ENCODE measurements around the gene SLC9A6.

SLC9A6 gene

GRCh38 chrX:136021903-136022302, 36.7 kb downstream of the SLC9A6 start:
- FAIRE-seq = no peak
- TF ChIP-seq POLR2AphosphoS5 (IDR thresholded peaks at IDR 0.05; ENCODE audit: low read depth, low read length) (no peak), TAF1 (IDR thresholded peaks at IDR 0.05; ENCODE audit: low read depth, low read length) (no peak), SPI1 (IDR thresholded peaks at IDR 0.05; ENCODE audit: low read depth, low read length) (no peak), POU2F2 (IDR thresholded peaks at IDR 0.05; ENCODE audit: low read depth, low read length) (no peak)
- no peak for DNase-seq (ENCODE audit: insufficient read length, low spot score)

DNA sequence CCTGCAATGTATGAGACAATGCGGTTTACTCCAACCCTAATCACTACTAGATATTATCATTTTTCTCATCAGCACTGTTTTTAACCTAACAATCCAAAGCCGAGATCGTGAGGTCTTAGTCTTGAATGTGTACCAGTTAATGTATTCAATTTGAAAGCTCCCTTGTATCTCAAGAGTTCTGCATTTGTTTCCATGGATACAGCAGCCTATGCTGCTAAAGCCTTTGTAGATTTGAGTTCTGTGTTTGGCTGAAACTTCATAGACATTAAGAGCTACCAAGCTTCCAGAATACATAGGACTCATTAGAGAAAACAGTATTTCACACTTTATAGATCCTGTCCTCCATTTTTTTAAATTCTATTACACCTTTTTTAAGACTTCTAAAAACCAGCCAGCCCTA, 39.9 kb downstream of the SLC9A6 start:
- FAIRE-seq = no peak
- TF ChIP-seq PAX5 (IDR thresholded peaks at IDR 0.05; ENCODE audit: insufficient read depth, low read length, severe bottlenecking) (no peak), POU2F2 (IDR thresholded peaks at IDR 0.05; ENCODE audit: low read depth, low read length) (no peak), POLR2AphosphoS5 (IDR thresholded peaks at IDR 0.05; ENCODE audit: low read depth, low read length) (no peak), POLR2A (IDR thresholded peaks at IDR 0.05; ENCODE audit: low read depth, low read length) (no peak), SPI1 (IDR thresholded peaks at IDR 0.05; ENCODE audit: low read depth, low read length) (no peak), TAF1 (IDR thresholded peaks at IDR 0.05; ENCODE audit: low read depth, low read length) (no peak)

DNA sequence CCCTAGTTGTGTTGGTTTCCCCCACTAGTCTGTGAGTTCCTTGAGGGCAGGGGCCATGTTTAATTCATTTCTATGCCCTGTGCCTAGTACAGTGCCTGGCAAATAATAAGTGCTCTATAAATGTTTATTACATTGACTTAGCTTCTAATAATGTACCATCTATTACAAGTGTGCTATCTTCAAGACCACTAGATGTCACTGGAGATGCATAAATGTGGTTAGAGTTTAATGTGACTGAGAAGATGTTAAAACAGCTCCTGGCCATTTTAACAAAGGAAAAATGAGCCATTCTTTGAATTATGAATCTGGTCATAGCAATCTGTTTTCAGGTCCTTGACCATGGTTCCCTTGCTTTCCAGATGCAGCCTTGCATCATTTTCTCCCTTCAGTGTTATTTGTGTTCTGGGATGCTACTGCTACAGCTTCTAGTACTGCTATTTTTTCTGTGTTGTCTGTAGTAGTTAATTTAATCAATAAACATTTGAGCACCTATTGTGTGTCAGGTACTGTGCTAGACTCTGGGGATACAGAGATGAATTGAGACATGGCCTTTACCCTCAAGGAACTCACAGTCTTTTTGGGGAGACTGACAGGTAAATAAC, 43.2 kb downstream of the SLC9A6 start:
- no peak for DNase-seq (ENCODE audit: insufficient read length, low spot score)
- no peak for TF ChIP-seq PAX5 (IDR thresholded peaks at IDR 0.05; ENCODE audit: insufficient read depth, low read length, severe bottlenecking)
- TF ChIP-seq POLR2AphosphoS5 (IDR thresholded peaks at IDR 0.05; ENCODE audit: low read depth, low read length) = no peak
- TF ChIP-seq SPI1 (IDR thresholded peaks at IDR 0.05; ENCODE audit: low read depth, low read length) = no peak
- TF ChIP-seq POU2F2 (IDR thresholded peaks at IDR 0.05; ENCODE audit: low read depth, low read length) = no peak
- no peak for TF ChIP-seq TAF1 (IDR thresholded peaks at IDR 0.05; ENCODE audit: low read depth, low read length)
- TF ChIP-seq POLR2A (IDR thresholded peaks at IDR 0.05; ENCODE audit: low read depth, low read length) = no peak
- FAIRE-seq = peak; percentile 84

More for the DNA sequence above, 39.9 kb downstream of the SLC9A6 start:
- no peak for DNase-seq (ENCODE audit: insufficient read length, low spot score)

DNA sequence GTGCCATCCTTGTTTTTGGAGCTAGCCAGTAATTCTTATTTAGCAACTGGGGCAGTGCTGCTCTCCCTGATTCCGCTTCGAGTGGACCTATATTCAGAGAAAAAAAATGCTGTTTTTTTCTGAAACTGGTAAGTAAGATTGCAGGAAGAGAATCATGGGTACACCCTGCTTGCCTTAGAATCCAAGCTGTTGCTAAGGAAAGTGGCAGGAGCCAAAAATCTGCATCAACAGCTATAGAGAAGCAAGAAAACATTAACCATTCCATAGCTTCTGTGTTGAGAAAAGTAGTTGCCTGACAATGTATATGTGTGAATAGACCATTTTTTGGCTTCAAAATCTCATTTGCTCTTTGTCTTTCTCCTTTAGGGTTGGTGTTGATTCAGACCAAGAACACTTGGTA, 44.5 kb downstream of the SLC9A6 start:
- FAIRE-seq (peak; percentile 57), DNase-seq (ENCODE audit: insufficient read length, low spot score) (no peak)
- TF ChIP-seq PAX5 (IDR thresholded peaks at IDR 0.05; ENCODE audit: insufficient read depth, low read length, severe bottlenecking) (no peak), POU2F2 (IDR thresholded peaks at IDR 0.05; ENCODE audit: low read depth, low read length) (no peak), TAF1 (IDR thresholded peaks at IDR 0.05; ENCODE audit: low read depth, low read length) (no peak), POLR2AphosphoS5 (IDR thresholded peaks at IDR 0.05; ENCODE audit: low read depth, low read length) (no peak), SPI1 (IDR thresholded peaks at IDR 0.05; ENCODE audit: low read depth, low read length) (no peak), POLR2A (IDR thresholded peaks at IDR 0.05; ENCODE audit: low read depth, low read length) (no peak)

DNA sequence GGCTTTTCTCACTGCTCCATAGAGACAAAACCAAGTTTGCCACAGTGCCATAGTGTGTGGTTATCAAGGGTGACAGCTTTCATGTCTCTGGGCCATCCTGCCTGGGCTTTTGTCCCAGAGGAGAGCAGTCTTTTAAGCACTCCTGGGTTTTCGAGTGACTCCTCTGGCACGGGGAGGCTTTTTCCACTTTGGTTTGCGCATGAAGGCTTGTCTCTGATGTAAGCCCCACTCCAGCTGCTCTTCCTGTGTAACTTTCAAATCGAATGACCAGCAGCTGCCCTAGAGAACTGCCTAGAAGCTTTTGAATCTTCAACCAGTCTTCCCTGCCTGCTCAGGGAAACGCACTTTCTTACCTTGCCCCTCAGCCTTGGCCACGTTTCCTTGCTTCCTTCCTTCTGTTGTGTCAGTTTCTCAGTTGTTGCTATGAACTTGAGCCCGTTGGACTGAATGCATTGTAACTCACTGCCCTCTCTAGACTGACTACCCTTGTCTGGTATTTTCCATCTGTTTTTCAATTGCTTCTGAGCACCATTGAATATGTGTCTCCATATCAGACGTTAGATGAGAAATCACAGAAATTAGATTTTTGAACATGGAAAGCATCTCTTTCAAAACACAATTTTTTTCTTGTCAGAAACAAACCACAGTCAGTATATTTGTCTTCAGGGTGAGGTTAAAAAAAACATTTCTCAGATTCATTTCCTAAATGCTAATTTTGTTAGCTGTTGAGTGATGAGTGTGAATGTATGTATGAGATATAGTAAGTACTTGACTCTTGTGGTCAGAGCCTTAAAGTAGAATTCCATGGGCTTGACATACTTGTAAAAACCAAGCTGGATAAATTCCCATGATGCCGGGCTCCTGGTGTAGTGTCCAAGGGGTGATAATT, 45.3 kb downstream of the SLC9A6 start:
- TF ChIP-seq SPI1 (IDR thresholded peaks at IDR 0.05; ENCODE audit: low read depth, low read length) (no peak), TAF1 (IDR thresholded peaks at IDR 0.05; ENCODE audit: low read depth, low read length) (no peak), POLR2A (IDR thresholded peaks at IDR 0.05; ENCODE audit: low read depth, low read length) (no peak), POLR2AphosphoS5 (IDR thresholded peaks at IDR 0.05; ENCODE audit: low read depth, low read length) (no peak), POU2F2 (IDR thresholded peaks at IDR 0.05; ENCODE audit: low read depth, low read length) (no peak), PAX5 (IDR thresholded peaks at IDR 0.05; ENCODE audit: insufficient read depth, low read length, severe bottlenecking) (no peak)
- FAIRE-seq (no peak), DNase-seq (ENCODE audit: insufficient read length, low spot score) (no peak)

GRCh38 chrX:136031626-136032025, 46.4 kb downstream of the SLC9A6 start:
- FAIRE-seq (no peak), DNase-seq (ENCODE audit: insufficient read length, low spot score) (no peak)
- TF ChIP-seq PAX5 (IDR thresholded peaks at IDR 0.05; ENCODE audit: insufficient read depth, low read length, severe bottlenecking) (no peak), TAF1 (IDR thresholded peaks at IDR 0.05; ENCODE audit: low read depth, low read length) (no peak), POU2F2 (IDR thresholded peaks at IDR 0.05; ENCODE audit: low read depth, low read length) (no peak), POLR2A (IDR thresholded peaks at IDR 0.05; ENCODE audit: low read depth, low read length) (no peak), POLR2AphosphoS5 (IDR thresholded peaks at IDR 0.05; ENCODE audit: low read depth, low read length) (no peak), SPI1 (IDR thresholded peaks at IDR 0.05; ENCODE audit: low read depth, low read length) (no peak)

DNA sequence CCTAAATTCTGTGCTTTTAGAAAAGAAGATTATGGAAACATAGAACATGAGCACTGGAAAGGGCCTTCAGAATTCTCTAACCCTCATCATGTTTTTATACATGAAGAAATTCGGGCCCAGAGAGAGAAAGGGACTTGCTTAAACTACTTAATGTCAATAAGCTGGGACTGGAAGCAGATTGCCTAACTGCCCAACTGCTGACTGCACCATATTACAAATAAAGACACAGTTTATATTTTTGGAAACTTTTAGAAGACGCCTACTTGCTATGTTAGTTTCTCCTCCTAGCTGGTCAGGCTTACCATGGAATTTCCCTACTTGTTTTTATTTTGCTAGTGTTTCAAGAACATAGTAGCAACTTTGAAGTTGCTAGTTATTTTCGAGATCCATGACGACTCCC, 47.1 kb downstream of the SLC9A6 start:
- no peak for TF ChIP-seq POU2F2 (IDR thresholded peaks at IDR 0.05; ENCODE audit: low read depth, low read length)
- no peak for TF ChIP-seq SPI1 (IDR thresholded peaks at IDR 0.05; ENCODE audit: low read depth, low read length)
- no peak for TF ChIP-seq TAF1 (IDR thresholded peaks at IDR 0.05; ENCODE audit: low read depth, low read length)
- TF ChIP-seq POLR2A (IDR thresholded peaks at IDR 0.05; ENCODE audit: low read depth, low read length) = no peak
- no peak for TF ChIP-seq POLR2AphosphoS5 (IDR thresholded peaks at IDR 0.05; ENCODE audit: low read depth, low read length)
- no peak for TF ChIP-seq PAX5 (IDR thresholded peaks at IDR 0.05; ENCODE audit: insufficient read depth, low read length, severe bottlenecking)
- no peak for FAIRE-seq
- DNase-seq (ENCODE audit: insufficient read length, low spot score) = no peak

GRCh38 chrX:136034668-136035067, 49.4 kb downstream of the SLC9A6 start:
- FAIRE-seq = no peak
- no peak for DNase-seq (ENCODE audit: insufficient read length, low spot score)
- TF ChIP-seq TAF1 (IDR thresholded peaks at IDR 0.05; ENCODE audit: low read depth, low read length) (no peak), POLR2A (IDR thresholded peaks at IDR 0.05; ENCODE audit: low read depth, low read length) (no peak), POLR2AphosphoS5 (IDR thresholded peaks at IDR 0.05; ENCODE audit: low read depth, low read length) (no peak), SPI1 (IDR thresholded peaks at IDR 0.05; ENCODE audit: low read depth, low read length) (no peak), PAX5 (IDR thresholded peaks at IDR 0.05; ENCODE audit: insufficient read depth, low read length, severe bottlenecking) (no peak), POU2F2 (IDR thresholded peaks at IDR 0.05; ENCODE audit: low read depth, low read length) (no peak)

- TF ChIP-seq POLR2A (IDR thresholded peaks at IDR 0.05; ENCODE audit: low read depth, low read length) = no peak
- no peak for TF ChIP-seq POLR2AphosphoS5 (IDR thresholded peaks at IDR 0.05; ENCODE audit: low read depth, low read length)
- no peak for TF ChIP-seq PAX5 (IDR thresholded peaks at IDR 0.05; ENCODE audit: insufficient read depth, low read length, severe bottlenecking)
- TF ChIP-seq POU2F2 (IDR thresholded peaks at IDR 0.05; ENCODE audit: low read depth, low read length) = no peak
- TF ChIP-seq TAF1 (IDR thresholded peaks at IDR 0.05; ENCODE audit: low read depth, low read length) = no peak
- TF ChIP-seq SPI1 (IDR thresholded peaks at IDR 0.05; ENCODE audit: low read depth, low read length) = no peak
- DNase-seq (ENCODE audit: insufficient read length, low spot score) (no peak), FAIRE-seq (no peak)
Measured at GRCh38 chrX:136035663-136036062, 50.4 kb downstream of the SLC9A6 start.

All from GM12891 (cell line).